Measurements from ENCODE around the gene CAPRIN1. TPM values are rescaled to one million over a fixed set of nuclear protein-coding genes. Genes with fewer than 3 reads are reported as not detected.

Gene CAPRIN1
- total and polyA plus RNA-seq, 2 experiments from 2014 or later, result 127 to 176 TPM

- Histone ChIP-seq H2AFZ (no peak overlapping the region), H3K36me3 (ENCODE audit: low read depth) (peaks cover 76% of the 10 kb centered on the region), H3K27ac (no peak overlapping the region), H3K9me2 (ENCODE audit: insufficient read depth) (no peaks in the 10 kb centered on the region), H3K4me1 (ENCODE audit: insufficient read depth) (no peaks in the 10 kb centered on the region), H3K4me3 (no peak overlapping the region), H3K9me3 (ENCODE audit: low read depth) (no peaks in the 10 kb centered on the region), H3K4me2 (ENCODE audit: unreplicated experiment) (no peak overlapping the region), H4K20me1 (ENCODE audit: insufficient read depth) (no peaks in the 10 kb centered on the region), H3K27me3 (replicated peaks; ENCODE audit: insufficient read depth) (no peaks in the 10 kb centered on the region), H3K79me2 (ENCODE audit: insufficient read depth) (peaks cover 43% of the 10 kb centered on the region), H3K9ac (no peak overlapping the region), H3F3A (ENCODE audit: insufficient read depth) (peaks cover 86% of the 10 kb centered on the region)
- 98 to 100% methylated on average over 2 of the region's 2 CpGs for WGBS, 2 experiments (ENCODE audit: low coverage in 1 of 2, low lambda C conversion rate in 2 of 2, missing lambda C conversion rate in 2 of 2)
- no peak for TF ChIP-seq EZH2 (IDR thresholded peaks at IDR 0.05; ENCODE audit: insufficient read depth, poor library complexity, severe bottlenecking)
- TF ChIP-seq EZH2phosphoT487 (IDR thresholded peaks at IDR 0.05; ENCODE audit: insufficient read depth, low read depth), result no peak
- in situ Hi-C loops (cut with MboI), result no loop called here
- DNase-seq, result no peak
Measured at GRCh38 chr11:34098813-34099212, 47.3 kb downstream of the CAPRIN1 start.

GRCh38 chr11:34104680-34105078, 53.1 kb downstream of the CAPRIN1 start:
- Histone ChIP-seq H3K9me3 (ENCODE audit: low read depth) (no peaks in the 10 kb centered on the region), H3K27ac (peak overlapping the region; percentile 94), H3K36me3 (ENCODE audit: low read depth) (peaks cover 20% of the 10 kb centered on the region), H3K4me2 (ENCODE audit: unreplicated experiment) (peak overlapping the region; percentile 83), H3F3A (ENCODE audit: insufficient read depth) (peaks cover 52% of the 10 kb centered on the region), H3K79me2 (ENCODE audit: insufficient read depth) (peaks cover 41% of the 10 kb centered on the region), H3K4me3 (peak overlapping the region; percentile 91), H3K9me2 (ENCODE audit: insufficient read depth) (no peaks in the 10 kb centered on the region), H3K4me1 (ENCODE audit: insufficient read depth) (peaks cover 12% of the 10 kb centered on the region; the same call in 1 of the 2 replicates), H4K20me1 (ENCODE audit: insufficient read depth) (no peaks in the 10 kb centered on the region), H3K9ac (peak overlapping the region; percentile 98), H3K27me3 (replicated peaks; ENCODE audit: insufficient read depth) (no peaks in the 10 kb centered on the region), H2AFZ (peak overlapping the region; percentile 83)
- peak; percentile 49 for DNase-seq
- TF ChIP-seq EZH2 (IDR thresholded peaks at IDR 0.05; ENCODE audit: insufficient read depth, poor library complexity, severe bottlenecking) (no peak), EZH2phosphoT487 (IDR thresholded peaks at IDR 0.05; ENCODE audit: insufficient read depth, low read depth) (no peak)
- in situ Hi-C loops (cut with MboI), result no loop called here
- 9 to 13% methylated on average over 6 of the region's 6 CpGs for WGBS, 2 experiments (ENCODE audit: low coverage in 1 of 2, low lambda C conversion rate in 2 of 2, missing lambda C conversion rate in 2 of 2)

GRCh38 chr11:34105079-34105956, 53.8 kb downstream of the CAPRIN1 start, which contains the start of gene NAT10:
Gene NAT10 (plus strand): TSS chr11:34105629. CDS start chr11:34108226, 2,597 bp downstream.
- TF ChIP-seq EZH2phosphoT487 (IDR thresholded peaks at IDR 0.05; ENCODE audit: insufficient read depth, low read depth) (no peak), EZH2 (IDR thresholded peaks at IDR 0.05; ENCODE audit: insufficient read depth, poor library complexity, severe bottlenecking) (no peak)
- in situ Hi-C loops (cut with MboI), result no loop called here
- H3K9ac ChIP-seq, result peak within 1 kb of the TSS; percentile 98
- H3F3A ChIP-seq (ENCODE audit: insufficient read depth), result peaks cover 45% of the 10 kb centered on the region
- peaks cover 48% of the 10 kb centered on the region for H3K79me2 ChIP-seq (ENCODE audit: insufficient read depth)
- H3K4me1 ChIP-seq (ENCODE audit: insufficient read depth), result peaks cover 12% of the 10 kb centered on the region; the same call in 1 of the 2 replicates
- peak within 1 kb of the TSS; percentile 91 for H3K4me3 ChIP-seq
- peaks cover 19% of the 10 kb centered on the region; the same call in 1 of the 2 replicates for H3K36me3 ChIP-seq (ENCODE audit: low read depth)
- H3K27ac ChIP-seq, result peak within 1 kb of the TSS; percentile 94
- H2AFZ ChIP-seq, result peak within 1 kb of the TSS; percentile 83
- no peaks in the 10 kb centered on the region for H3K27me3 ChIP-seq (replicated peaks; ENCODE audit: insufficient read depth)
- no peaks in the 10 kb centered on the region for H4K20me1 ChIP-seq (ENCODE audit: insufficient read depth)
- DNase-seq, result peak; percentile 99
- H3K9me2 ChIP-seq (ENCODE audit: insufficient read depth), result no peaks in the 10 kb centered on the region
- H3K4me2 ChIP-seq (ENCODE audit: unreplicated experiment), result peak within 1 kb of the TSS; percentile 100
- WGBS, 2 experiments (ENCODE audit: low coverage in 1 of 2, low lambda C conversion rate in 2 of 2, missing lambda C conversion rate in 2 of 2), result 1 to 2% methylated on average over 54 to 55 of the region's 55 CpGs
- H3K9me3 ChIP-seq (ENCODE audit: low read depth), result no peaks in the 10 kb centered on the region

GRCh38 chr11:34105957-34106504, 54.5 kb downstream of the CAPRIN1 start:
- H3K4me2 ChIP-seq (ENCODE audit: unreplicated experiment), result peak overlapping the region; percentile 100
- in situ Hi-C loops (cut with MboI), result no loop called here
- peaks cover 12% of the 10 kb centered on the region; the same call in 1 of the 2 replicates for H3K4me1 ChIP-seq (ENCODE audit: insufficient read depth)
- H3F3A ChIP-seq (ENCODE audit: insufficient read depth), result peaks cover 39% of the 10 kb centered on the region
- DNase-seq, result peak; percentile 61
- H3K9me2 ChIP-seq (ENCODE audit: insufficient read depth), result no peaks in the 10 kb centered on the region
- no peaks in the 10 kb centered on the region for H4K20me1 ChIP-seq (ENCODE audit: insufficient read depth)
- H3K79me2 ChIP-seq (ENCODE audit: insufficient read depth), result peaks cover 52% of the 10 kb centered on the region
- peak overlapping the region; percentile 98 for H3K9ac ChIP-seq
- TF ChIP-seq EZH2phosphoT487 (IDR thresholded peaks at IDR 0.05; ENCODE audit: insufficient read depth, low read depth), result no peak
- TF ChIP-seq EZH2 (IDR thresholded peaks at IDR 0.05; ENCODE audit: insufficient read depth, poor library complexity, severe bottlenecking), result no peak
- peaks cover 19% of the 10 kb centered on the region for H3K36me3 ChIP-seq (ENCODE audit: low read depth)
- peak overlapping the region; percentile 94 for H3K27ac ChIP-seq
- H3K4me3 ChIP-seq, result peak overlapping the region; percentile 91
- 2% methylated on average over 17 of the region's 17 CpGs for WGBS, 2 experiments (ENCODE audit: low coverage in 1 of 2, low lambda C conversion rate in 2 of 2, missing lambda C conversion rate in 2 of 2)
- H3K9me3 ChIP-seq (ENCODE audit: low read depth), result no peaks in the 10 kb centered on the region
- H3K27me3 ChIP-seq (replicated peaks; ENCODE audit: insufficient read depth), result no peaks in the 10 kb centered on the region
- peak overlapping the region; percentile 83 for H2AFZ ChIP-seq
